Breast epithelium (tissue), 3 donors: ENCODE measurements around the gene GFOD1.

Experiments
- CTCF ChIP-seq, 3 donors: fragments of 450-650 bp; IDR thresholded peaks; one replicate each; pipeline ENCODE4 v1.5.1; 2016 to 2017; ENCODE audit warnings: antibody characterized with exemption in 3 of 3, mild to moderate bottlenecking in 3 of 3, moderate library complexity in 3 of 3
- POLR2A ChIP-seq: fragments of 450-650 bp; IDR thresholded peaks from one replicate; pipeline ENCODE4 v1.6.1; 2016; ENCODE audit warnings: antibody characterized with exemption, mild to moderate bottlenecking, moderate library complexity
- POLR2AphosphoS5 ChIP-seq, 3 donors: sonication (generic); formaldehyde crosslinking; IDR thresholded peaks; one replicate each; pipeline ENCODE4 v1.6.1; 2017; ENCODE audit warnings: antibody characterized with exemption in 3 of 3

- peak in 1 of 3 donors; percentile 29 for TF ChIP-seq CTCF (IDR thresholded peaks at IDR 0.05)
- no peak for TF ChIP-seq POLR2A
- TF ChIP-seq POLR2AphosphoS5 (IDR thresholded peaks at IDR 0.05), result peak in 1 of 3 donors; percentile 16
Observed at GRCh38 chr6:13413900-13414555, 73.4 kb downstream of the GFOD1 start.
